ENCODE data around the gene CLCC1. TPM values are rescaled to one million over a fixed set of nuclear protein-coding genes. Genes with fewer than 3 reads are reported as not detected.

The CLCC1 gene
- total RNA-seq, 1 experiment from 2014 or later = 14.3 TPM

DNA sequence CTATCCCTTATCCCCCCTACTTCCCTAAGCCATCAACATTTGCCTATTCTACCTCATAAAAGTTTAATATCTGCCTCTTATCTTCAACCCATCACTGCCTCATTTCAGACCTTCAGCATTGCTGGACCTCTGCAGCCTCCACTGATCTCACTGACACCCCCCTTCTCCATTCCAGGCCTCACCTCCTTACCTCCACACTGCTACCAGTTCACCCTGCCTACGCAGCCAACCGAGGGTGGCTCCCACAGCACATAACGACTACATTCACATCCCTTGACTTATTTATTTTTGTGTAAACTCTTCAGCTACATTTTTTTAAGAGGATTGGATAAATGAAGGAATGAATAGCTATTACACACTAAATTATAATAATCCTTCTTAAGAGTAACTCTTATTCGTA, 14.2 kb downstream of the CLCC1 start:
- no TSS peak for BruUV-seq (replicated peaks)
- Histone ChIP-seq H3K4me2 (ENCODE audit: low read length) (no peak overlapping the region), H3K36me3 (ENCODE audit: control insufficient read depth in 1 of 2, insufficient read depth in 2 of 2, low read length in 2 of 2) (peaks cover 0 to 8% of the 10 kb centered on the region in 2 experiments; a peak in 1 of 4 replicates), H3K4me3 (replicated peaks in 1 of 2; ENCODE audit: low read depth in 1 of 2, low read length in 2 of 2) (no peak overlapping the region), H4K20me1 (ENCODE audit: insufficient read depth) (0 out of 2 replicates have a peak, but pooled peaks cover 4% of the 10 kb centered on the region), H3K27me3 (ENCODE audit: insufficient read depth, low read length) (no peaks in the 10 kb centered on the region), H3K27ac (ENCODE audit: low read depth, low read length) (no peak overlapping the region), H2AFZ (ENCODE audit: low read depth, low read length, poor library complexity, severe bottlenecking) (no peak overlapping the region), H3K9ac (ENCODE audit: low read length) (no peak overlapping the region), H3K79me2 (ENCODE audit: insufficient read depth, low read length) (peaks cover 57% of the 10 kb centered on the region), H3K9me2 (ENCODE audit: insufficient read depth) (no peaks in the 10 kb centered on the region), H3K9me3 (ENCODE audit: control insufficient read depth in 1 of 2, insufficient read depth in 1 of 2, low read depth in 1 of 2, low read length in 2 of 2) (no peaks in the 10 kb centered on the region), H3K4me1 (ENCODE audit: control insufficient read depth in 1 of 2, insufficient read depth in 2 of 2, low read length in 2 of 2) (no peaks in the 10 kb centered on the region)
- intact Hi-C loops (cut with micrococcal nuclease) = no loop called here
- DNase-seq (ENCODE audit: low read depth, low spot score) = no peak
- CTCF ChIA-PET = no interaction called here
- no peak for ATAC-seq
- TF ChIP-seq RAD21 (IDR thresholded peaks at IDR 0.05; ENCODE audit: low read depth) (no peak), ELF1 (IDR thresholded peaks at IDR 0.05; ENCODE audit: borderline replicate concordance, low read depth) (no peak), EZH2phosphoT487 (IDR thresholded peaks at IDR 0.05; ENCODE audit: borderline replicate concordance) (no peak), FOSL1 (IDR thresholded peaks at IDR 0.05; ENCODE audit: low read depth) (no peak), TCF7L2 (IDR thresholded peaks at IDR 0.05; ENCODE audit: borderline replicate concordance, extremely low read depth, insufficient read depth, insufficient read length) (no peak), CBX3 (IDR thresholded peaks at IDR 0.05; ENCODE audit: low read depth) (no peak), REST (IDR thresholded peaks at IDR 0.05; ENCODE audit: low read depth) (no peak), ZFX (IDR thresholded peaks at IDR 0.05) (no peak), SIN3A (IDR thresholded peaks at IDR 0.05; ENCODE audit: low read depth) (no peak), JUND (IDR thresholded peaks at IDR 0.05) (no peak), ZNF274 (IDR thresholded peaks at IDR 0.05; ENCODE audit: low read depth, low read length) (no peak), CEBPB (IDR thresholded peaks at IDR 0.05; ENCODE audit: low read depth) (no peak), SP1 (IDR thresholded peaks at IDR 0.05; ENCODE audit: low read depth) (no peak), CTCF (IDR thresholded peaks at IDR 0.05 in 2 of 3, conservative IDR thresholded peaks at IDR 0.05 in 1 of 3; ENCODE audit: borderline replicate concordance in 1 of 3, insufficient read depth in 1 of 3, low read depth in 2 of 3, low read length in 2 of 3) (no peak)
- TF ChIP-seq, protein P1, sequence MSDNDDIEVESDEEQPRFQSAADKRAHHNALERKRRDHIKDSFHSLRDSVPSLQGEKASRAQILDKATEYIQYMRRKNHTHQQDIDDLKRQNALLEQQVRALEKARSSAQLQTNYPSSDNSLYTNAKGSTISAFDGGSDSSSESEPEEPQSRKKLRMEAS (IDR thresholded peaks at IDR 0.05) = no peak
- TF ChIP-seq, protein P2, sequence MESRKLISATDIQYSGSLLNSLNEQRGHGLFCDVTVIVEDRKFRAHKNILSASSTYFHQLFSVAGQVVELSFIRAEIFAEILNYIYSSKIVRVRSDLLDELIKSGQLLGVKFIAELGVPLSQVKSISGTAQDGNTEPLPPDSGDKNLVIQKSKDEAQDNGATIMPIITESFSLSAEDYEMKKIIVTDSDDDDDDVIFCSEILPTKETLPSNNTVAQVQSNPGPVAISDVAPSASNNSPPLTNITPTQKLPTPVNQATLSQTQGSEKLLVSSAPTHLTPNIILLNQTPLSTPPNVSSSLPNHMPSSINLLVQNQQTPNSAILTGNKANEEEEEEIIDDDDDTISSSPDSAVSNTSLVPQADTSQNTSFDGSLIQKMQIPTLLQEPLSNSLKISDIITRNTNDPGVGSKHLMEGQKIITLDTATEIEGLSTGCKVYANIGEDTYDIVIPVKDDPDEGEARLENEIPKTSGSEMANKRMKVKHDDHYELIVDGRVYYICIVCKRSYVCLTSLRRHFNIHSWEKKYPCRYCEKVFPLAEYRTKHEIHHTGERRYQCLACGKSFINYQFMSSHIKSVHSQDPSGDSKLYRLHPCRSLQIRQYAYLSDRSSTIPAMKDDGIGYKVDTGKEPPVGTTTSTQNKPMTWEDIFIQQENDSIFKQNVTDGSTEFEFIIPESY (IDR thresholded peaks at IDR 0.05; ENCODE audit: extremely low read depth, insufficient replicate concordance, low read length) = no peak
- POLR2A ChIA-PET = no interaction called here
- RAD21 ChIA-PET (ENCODE audit: low non-redundant PET in 1 of 2, low total read pairs in 2 of 2, uncharacterized antibody in 2 of 2, unreplicated experiment in 2 of 2) = no interaction called here
